Measurements from ENCODE around the gene SLX9.

SLX9 gene

GRCh38 chr21:44989943-44990780 is 50.3 kb downstream of the SLX9 start:
- peak; percentile 68 for DNase-seq (ENCODE audit: low spot score)
- no peak for ATAC-seq (ENCODE audit: low read depth)
- no peak overlapping the region for H3K4me3 ChIP-seq (ENCODE audit: severe bottlenecking)
- no peaks in the 10 kb centered on the region for H3K9me3 ChIP-seq (ENCODE audit: severe bottlenecking)
- no peaks in the 10 kb centered on the region for H3K4me1 ChIP-seq (ENCODE audit: insufficient read depth, poor library complexity, severe bottlenecking)
- no peak overlapping the region for H3K27ac ChIP-seq (ENCODE audit: poor library complexity, severe bottlenecking)
- H3K36me3 ChIP-seq (ENCODE audit: low read depth): no peaks in the 10 kb centered on the region
- no peak for TF ChIP-seq CTCF (IDR thresholded peaks at IDR 0.05; ENCODE audit: poor library complexity, severe bottlenecking)
- H3K27me3 ChIP-seq (ENCODE audit: insufficient read depth, poor library complexity, severe bottlenecking): no peaks in the 10 kb centered on the region

GRCh38 chr21:44990921-44991320 is 51.1 kb downstream of the SLX9 start:
- H3K4me1 ChIP-seq (ENCODE audit: insufficient read depth, poor library complexity, severe bottlenecking): no peaks in the 10 kb centered on the region

GRCh38 chr21:44991538-44992483 is 52.0 kb downstream of the SLX9 start:
- Histone ChIP-seq H3K4me1 (ENCODE audit: insufficient read depth, poor library complexity, severe bottlenecking) (no peaks in the 10 kb centered on the region), H3K27ac (ENCODE audit: poor library complexity, severe bottlenecking) (no peak overlapping the region), H3K9me3 (ENCODE audit: severe bottlenecking) (no peaks in the 10 kb centered on the region), H3K4me3 (ENCODE audit: severe bottlenecking) (no peak overlapping the region), H3K27me3 (ENCODE audit: insufficient read depth, poor library complexity, severe bottlenecking) (no peaks in the 10 kb centered on the region), H3K36me3 (ENCODE audit: low read depth) (no peaks in the 10 kb centered on the region)
- peak; percentile 53 for DNase-seq (ENCODE audit: low spot score)
- no peak for TF ChIP-seq CTCF (IDR thresholded peaks at IDR 0.05; ENCODE audit: poor library complexity, severe bottlenecking)
- ATAC-seq (ENCODE audit: low read depth): no peak

More at GRCh38 chr21:44990921-44991320, 51.1 kb downstream of the SLX9 start:
- ATAC-seq (ENCODE audit: low read depth) (no peak), DNase-seq (ENCODE audit: low spot score) (peak; percentile 52)
- H3K4me3 ChIP-seq (ENCODE audit: severe bottlenecking): no peak overlapping the region
- H3K27me3 ChIP-seq (ENCODE audit: insufficient read depth, poor library complexity, severe bottlenecking): no peaks in the 10 kb centered on the region
- no peak for TF ChIP-seq CTCF (IDR thresholded peaks at IDR 0.05; ENCODE audit: poor library complexity, severe bottlenecking)
- no peaks in the 10 kb centered on the region for H3K9me3 ChIP-seq (ENCODE audit: severe bottlenecking)
- H3K27ac ChIP-seq (ENCODE audit: poor library complexity, severe bottlenecking): no peak overlapping the region
- no peaks in the 10 kb centered on the region for H3K36me3 ChIP-seq (ENCODE audit: low read depth)

GRCh38 chr21:44992608-44993031 is 52.8 kb downstream of the SLX9 start:
- H3K4me3 ChIP-seq (ENCODE audit: severe bottlenecking): no peak overlapping the region
- H3K27ac ChIP-seq (ENCODE audit: poor library complexity, severe bottlenecking): no peak overlapping the region
- DNase-seq (ENCODE audit: low spot score): peak; percentile 36
- H3K4me1 ChIP-seq (ENCODE audit: insufficient read depth, poor library complexity, severe bottlenecking): no peaks in the 10 kb centered on the region
- no peaks in the 10 kb centered on the region for H3K27me3 ChIP-seq (ENCODE audit: insufficient read depth, poor library complexity, severe bottlenecking)
- H3K36me3 ChIP-seq (ENCODE audit: low read depth): no peaks in the 10 kb centered on the region
- ATAC-seq (ENCODE audit: low read depth): no peak
- no peak for TF ChIP-seq CTCF (IDR thresholded peaks at IDR 0.05; ENCODE audit: poor library complexity, severe bottlenecking)
- H3K9me3 ChIP-seq (ENCODE audit: severe bottlenecking): no peaks in the 10 kb centered on the region

Measured in RWPE2 (cell line).